ENCODE measurements around the gene ARHGEF7. TPM values are rescaled to one million over a fixed set of nuclear protein-coding genes. Genes with fewer than 3 reads are reported as not detected.
"Not testable (repeated sequence)": the region's sequence is repeated elsewhere in the genome, so short reads cannot be mapped to it uniquely, and the experiment has no call there.

Gene ARHGEF7
- total RNA-seq, 1 experiment from 2014 or later = 21.6 TPM

- no peak for DNase-seq (ENCODE audit: low read depth)
These were observed 137.6 kb downstream of the ARHGEF7 start for GRCh38 chr13:111252446-111253364.

GRCh38 chr13:111253365-111253872, 138.3 kb downstream of the ARHGEF7 start:
- no peak for DNase-seq (ENCODE audit: low read depth)

GRCh38 chr13:111255228-111255790, 140.2 kb downstream of the ARHGEF7 start:
- no peak for DNase-seq (ENCODE audit: low read depth)

GRCh38 chr13:111256458-111256857, 141.3 kb downstream of the ARHGEF7 start:
- no peak for DNase-seq (ENCODE audit: low read depth)

GRCh38 chr13:111256946-111257345, 141.8 kb downstream of the ARHGEF7 start:
- DNase-seq (ENCODE audit: low read depth) = no peak

- DNase-seq (ENCODE audit: low read depth) = not testable (repeated sequence)
These were observed 142.8 kb downstream of the ARHGEF7 start for GRCh38 chr13:111257899-111258298.

GRCh38 chr13:111258637-111259036, 143.5 kb downstream of the ARHGEF7 start:
- DNase-seq (ENCODE audit: low read depth) = no peak

- DNase-seq (ENCODE audit: low read depth) = no peak
These were observed 143.9 kb downstream of the ARHGEF7 start for GRCh38 chr13:111259058-111259457.

GRCh38 chr13:111261326-111261725, 146.2 kb downstream of the ARHGEF7 start:
- DNase-seq (ENCODE audit: low read depth) = no peak

GRCh38 chr13:111262281-111262680, 147.2 kb downstream of the ARHGEF7 start:
- DNase-seq (ENCODE audit: low read depth) = no peak

- DNase-seq (ENCODE audit: low read depth) = no peak
These were observed 147.6 kb downstream of the ARHGEF7 start for GRCh38 chr13:111262715-111263114.

GRCh38 chr13:111263566-111263965, 148.5 kb downstream of the ARHGEF7 start:
- DNase-seq (ENCODE audit: low read depth) = no peak

GRCh38 chr13:111265006-111265700, 150.0 kb downstream of the ARHGEF7 start:
- DNase-seq (ENCODE audit: low read depth) = no peak

GRCh38 chr13:111265701-111266035, 150.6 kb downstream of the ARHGEF7 start:
- DNase-seq (ENCODE audit: low read depth) = no peak

- DNase-seq (ENCODE audit: low read depth) = no peak
These were observed 152.1 kb downstream of the ARHGEF7 start for GRCh38 chr13:111267205-111267604.

- no peak for DNase-seq (ENCODE audit: low read depth)
These were observed 152.7 kb downstream of the ARHGEF7 start for GRCh38 chr13:111267784-111268183.

GRCh38 chr13:111269508-111269907, 154.4 kb downstream of the ARHGEF7 start:
- no peak for DNase-seq (ENCODE audit: low read depth)

- no peak for DNase-seq (ENCODE audit: low read depth)
These were observed 155.0 kb downstream of the ARHGEF7 start for GRCh38 chr13:111270126-111270525.

GRCh38 chr13:111270765-111271698, 155.9 kb downstream of the ARHGEF7 start:
- DNase-seq (ENCODE audit: low read depth) = no peak

GRCh38 chr13:111272117-111272516, 157.0 kb downstream of the ARHGEF7 start:
- no peak for DNase-seq (ENCODE audit: low read depth)

- no peak for DNase-seq (ENCODE audit: low read depth)
These were observed 160.3 kb downstream of the ARHGEF7 start for GRCh38 chr13:111275382-111275781.

Data from HT1080 (cell line).